ENCODE results near the gene BAG1.

GRCh38 chr9:33202552-33203201 lies 61.8 kb downstream of the BAG1 start:
- TF ChIP-seq CTCF (CRISPR knock-in tag; IDR thresholded peaks at IDR 0.05) (no peak), AHDC1 (CRISPR knock-in tag; IDR thresholded peaks at IDR 0.05; ENCODE audit: borderline replicate concordance) (no peak), ZNF362 (CRISPR knock-in tag; IDR thresholded peaks at IDR 0.05; ENCODE audit: borderline replicate concordance) (no peak)

All from HepG2 (cell line).